HepG2 (cell line): ENCODE results near the gene STN1. TPM values are rescaled to one million over a fixed set of nuclear protein-coding genes. Genes with fewer than 3 reads are reported as not detected.

Source experiments
- ATAC-seq: fragments of 200-7000 bp; cut with Tn5 transposase; 3 replicates; pipeline ENCODE4 v1.9.1; 2020; ENCODE audit warnings: mild to moderate bottlenecking, moderate library complexity
- BruUV-seq: library from RNA; stranded (reverse); fragments of 400-500 nt; replicated peaks from 2 replicates; lab custom pipeline; 2021; lab: Mats Ljungman, UMichigan
- CTCF ChIA-PET: fragments of 300-600 bp; formaldehyde crosslinking; extraction: SDS; loops from one replicate; lab custom pipeline; 2021; ENCODE audit warnings: low total read pairs, inconsistent platforms, low intra/inter-chr PET ratio; lab: Yijun Ruan, JAX
- POLR2A ChIA-PET: fragments of 350-600 bp; sonication (Branson Sonifier 250); formaldehyde crosslinking; loops from one replicate; lab custom pipeline; 2020; ENCODE audit warnings: antibody characterized with exemption, inconsistent platforms; lab: Yijun Ruan, JAX
- DNase-seq: peaks from one replicate; pipeline ENCODE4 v3.0.0-alpha.2; 2015; ENCODE audit warnings: low spot score
- FAIRE-seq: peaks from 3 replicates; lab custom pipeline; 2011; peaks lifted over from hg19 to GRCh38; lab: Jason Lieb, UNC
- H2AFZ ChIP-seq: one replicate; pipeline ENCODE4 v1.6.1; 2011; ENCODE audit warnings: low read length, inconsistent platforms
- H3K27ac ChIP-seq: fragments of 300-600 bp; 3 replicates; pipeline ENCODE4 v1.8.0; 2011; ENCODE audit warnings: mixed run types, mild to moderate bottlenecking, mixed read lengths, low read length, inconsistent platforms; ENCODE audit not compliant: insufficient read depth; ENCODE audit errors: extremely low read length
- H3K27me3 ChIP-seq, 2 experiments: fragments of 200-600 bp in 1 of 2; 2 replicates in 1 of 2; 3 replicates in 1 of 2; pipeline versions ENCODE4 v1.6.0 to v1.8.0; 2011; ENCODE audit warnings: low read length in 2 of 2, mild to moderate bottlenecking in 2 of 2, moderate library complexity in 2 of 2, inconsistent platforms in 1 of 2; ENCODE audit not compliant: insufficient read depth in 2 of 2, control insufficient read depth in 1 of 2
- H3K36me3 ChIP-seq, 2 experiments: fragments of 200-600 bp in 1 of 2; replicated peaks in 1 of 2; 2 replicates in 1 of 2; 3 replicates in 1 of 2; pipeline versions ENCODE4 v1.5.1 to v1.8.0; 2011; ENCODE audit warnings: low read length in 2 of 2, inconsistent platforms in 1 of 2; ENCODE audit not compliant: insufficient read depth in 2 of 2, control insufficient read depth in 1 of 2
- H3K4me1 ChIP-seq: 2 replicates; pipeline ENCODE4 v1.5.1; 2012; ENCODE audit warnings: low read length, inconsistent platforms; ENCODE audit not compliant: insufficient read depth
- H3K4me2 ChIP-seq: 2 replicates; pipeline ENCODE4 v1.6.0; 2011; ENCODE audit warnings: low read depth, low read length, inconsistent platforms
- H3K4me3 ChIP-seq, 3 experiments: fragments of 200-600 bp in 1 of 3; sonication (generic), shearing (Covaris generic) in 1 of 3; replicated peaks in 1 of 3; 2 replicates each; pipeline ENCODE4 v1.5.1; 2011 to 2016; ENCODE audit warnings: low read length in 3 of 3, inconsistent platforms in 2 of 3, low read depth in 2 of 3, mild to moderate bottlenecking in 2 of 3, control low read depth in 1 of 3, mixed read lengths in 1 of 3; ENCODE audit not compliant: insufficient read depth in 1 of 3
- H3K79me2 ChIP-seq: one replicate; pipeline ENCODE4 v1.6.1; 2011; ENCODE audit warnings: low read length, inconsistent platforms; ENCODE audit not compliant: insufficient read depth
- H3K9ac ChIP-seq: 2 replicates; pipeline ENCODE4 v1.6.0; 2011; ENCODE audit warnings: mild to moderate bottlenecking, low read depth, low read length, inconsistent platforms; ENCODE audit not compliant: insufficient read depth
- H3K9me3 ChIP-seq: 2 replicates; pipeline ENCODE4 v1.5.1; 2012; ENCODE audit warnings: mild to moderate bottlenecking, low read length
- H4K20me1 ChIP-seq: 2 replicates; pipeline ENCODE4 v1.6.0; 2011; ENCODE audit warnings: inconsistent platforms, mild to moderate bottlenecking, low read length, moderate library complexity; ENCODE audit not compliant: insufficient read depth
- AGO1 ChIP-seq: fragments of 200-400 bp; formaldehyde crosslinking; IDR thresholded peaks from 2 replicates; pipeline ENCODE4 v1.6.1; 2017; ENCODE audit warnings: mild to moderate bottlenecking, low read depth, low read length, moderate library complexity; ENCODE audit not compliant: poor library complexity, severe bottlenecking
- CERS6 ChIP-seq: sonication (generic); formaldehyde crosslinking; IDR thresholded peaks from 2 replicates; pipeline ENCODE4 v1.5.0; 2020; ENCODE audit warnings: missing genetic modification reagents
- E2F5 ChIP-seq: sonication (generic); formaldehyde crosslinking; conservative IDR thresholded peaks from 2 replicates; pipeline ENCODE4 v1.4.0; 2020; ENCODE audit warnings: missing genetic modification reagents
- EEA1 ChIP-seq: sonication (generic); formaldehyde crosslinking; IDR thresholded peaks from 2 replicates; pipeline ENCODE4 v1.5.1; 2020; ENCODE audit warnings: mild to moderate bottlenecking, missing genetic modification reagents, borderline replicate concordance
- ETV6 ChIP-seq: sonication (generic); formaldehyde crosslinking; conservative IDR thresholded peaks from 2 replicates; pipeline ENCODE4 v1.4.0; 2020; ENCODE audit warnings: missing genetic modification reagents
- FLYWCH1 ChIP-seq: sonication (generic); formaldehyde crosslinking; IDR thresholded peaks from 2 replicates; pipeline ENCODE4 v1.8.1; 2023; ENCODE audit warnings: mild to moderate bottlenecking, missing genetic modification reagents
- POGZ ChIP-seq: sonication (generic); formaldehyde crosslinking; IDR thresholded peaks from 2 replicates; pipeline ENCODE4 v1.4.0; 2020; ENCODE audit warnings: mild to moderate bottlenecking, missing genetic modification reagents
- PRDM15 ChIP-seq: sonication (generic); formaldehyde crosslinking; IDR thresholded peaks from 2 replicates; pipeline ENCODE4 v1.4.0; 2020; ENCODE audit warnings: missing genetic modification reagents
- RFXAP ChIP-seq: sonication (generic); formaldehyde crosslinking; IDR thresholded peaks from 2 replicates; pipeline ENCODE4 v1.4.0; 2020; ENCODE audit warnings: missing genetic modification reagents, borderline replicate concordance
- ZNF143 ChIP-seq: sonication (generic); formaldehyde crosslinking; IDR thresholded peaks from 2 replicates; pipeline ENCODE4 v1.4.0; 2020; ENCODE audit warnings: missing genetic modification reagents
- ZNF646 ChIP-seq: sonication (generic); formaldehyde crosslinking; IDR thresholded peaks from 2 replicates; pipeline ENCODE4 v1.9.0; 2021; ENCODE audit warnings: mild to moderate bottlenecking, missing genetic modification reagents
- WGBS: methylation state at CpG from one replicate; pipeline ENCODE4 v1.1.6; 2017; ENCODE audit warnings: low lambda C conversion rate; 5-methylcytosine and 5-hydroxymethylcytosine counted together
- in situ Hi-C: cut with HindIII; loops from 2 replicates; pipeline ENCODE4 v1.10.0; 2017; ENCODE audit warnings: low pct_unique_long_range_greater_than_20kb; ENCODE audit not compliant: extremely low pct_ligation_motif_present
- intact Hi-C: fragments of 100-400 bp; cut with micrococcal nuclease; formaldehyde crosslinking; loops from one replicate; pipeline ENCODE4 v1.10.0; 2022; ENCODE audit not compliant: unreplicated experiment
- polyA plus RNA-seq, 8 experiments: library from polyadenylated mRNA; depleted of rRNA in 3 of 8; stranded (reverse) in 7 of 8; unstranded in 1 of 8; fragments of >200 nt; fragmentation: Illumina TruSeq in 4 of 8; extraction: Trizol in 4 of 8; gene quantifications; 2 replicates each; pipeline versions ENCODE4 v1.2.1 to v1.2.3, GENCODE V29; 2011 to 2016; ENCODE audit warnings: low read depth in 4 of 8, missing spikeins in 1 of 8, mixed read lengths in 1 of 8; ENCODE audit not compliant: insufficient read depth in 1 of 8
- total RNA-seq, 5 experiments: library from RNA; depleted of rRNA; stranded (reverse); fragments of >200 nt; fragmentation: Illumina TruSeq; extraction: Trizol; gene quantifications; 2 replicates each; pipeline ENCODE4 v1.2.3, GENCODE V29; 2016; ENCODE audit warnings: low read depth in 1 of 5

STN1 gene
- total and polyA plus RNA-seq, 2 of the 13 experiments (the other 11 are each of a cell fraction or from before 2014, with no cell fraction given) = 17.6 to 22.7 TPM

- FAIRE-seq = no peak
- Histone ChIP-seq H3K4me1 (peaks cover 39% of the 10 kb centered on the region), H3K9me3 (no peaks in the 10 kb centered on the region), H3K4me2 (no peak overlapping the region), H3K4me3 (no peak overlapping the region), H2AFZ (no peak overlapping the region), H3K27ac (no peak overlapping the region), H4K20me1 (peaks cover 5% of the 10 kb centered on the region; the same call in 1 of the 2 replicates), H3K27me3 (no peaks in the 10 kb centered on the region; a peak in 1 of 5 replicates), H3K9ac (no peak overlapping the region), H3K36me3 (no peaks in the 10 kb centered on the region), H3K79me2 (peaks cover 16% of the 10 kb centered on the region)
- no peak for ATAC-seq
- BruUV-seq = no TSS peak
- intact Hi-C loops = no loop called here
- no peak for DNase-seq
- in situ Hi-C loops = loop anchor here (5.0 kb wide), 2 partner anchors 66 to 146 kb away; no protein-coding TSS in a partner anchor
- 95% methylated on average over 5 of the region's 5 CpGs for WGBS
- no peak for TF ChIP-seq POGZ
- TF ChIP-seq EEA1 = no peak
- no peak for TF ChIP-seq CERS6 (CRISPR knock-in tag)
- TF ChIP-seq RFXAP (CRISPR knock-in tag) = no peak
- no peak for TF ChIP-seq AGO1
- no peak for TF ChIP-seq ZNF143 (CRISPR knock-in tag)
- no peak for TF ChIP-seq PRDM15 (CRISPR knock-in tag)
- no peak for TF ChIP-seq ETV6
- TF ChIP-seq ZNF646 (CRISPR knock-in tag) = no peak
- no peak for TF ChIP-seq FLYWCH1 (CRISPR knock-in tag)
- TF ChIP-seq E2F5 = no peak
- POLR2A ChIA-PET = interaction anchor here (1.6 kb wide), 1 partner anchor 64 kb away, joined by 5 read pairs; no protein-coding TSS in a partner anchor
- CTCF ChIA-PET = interaction anchor here (1.4 to 2.6 kb wide), 3 partner anchors 77 to 145 kb away, joined by 9 to 26 read pairs (median 12); no protein-coding TSS in a partner anchor
Measured at GRCh38 chr10:103858360-103858759, 59.6 kb downstream of the STN1 start.
